Psoas muscle (tissue), 8 donors: ENCODE results near the gene DCC. TPM values are rescaled to one million over a fixed set of nuclear protein-coding genes. Genes with fewer than 3 reads are reported as not detected.

ENCODE experiments used
- ATAC-seq, 4 donors: fragments of 200-7000 bp; cut with Tn5 transposase; one replicate each; pipeline ENCODE4 v1.9.1; 2020; ENCODE audit warnings: moderate library complexity in 3 of 4, mild to moderate bottlenecking in 2 of 4
- DNase-seq, 2 donors: peaks; one replicate each; pipeline ENCODE4 v3.0.0-alpha.2; 2020
- H3K27ac ChIP-seq: fragments of 200-600 bp; one replicate; pipeline ENCODE4 v1.8.0; 2022
- H3K27me3 ChIP-seq, 3 donors: fragments of 200-600 bp in 1 of 3; one replicate each; pipeline versions ENCODE4 v1.6.1 to v1.8.0; 2013 to 2022; ENCODE audit warnings: low read length in 2 of 3, mild to moderate bottlenecking in 2 of 3, moderate library complexity in 1 of 3; ENCODE audit not compliant: insufficient read depth in 3 of 3
- H3K36me3 ChIP-seq, 2 donors: fragments of 200-600 bp in 1 of 2; one replicate each; pipeline versions ENCODE4 v1.6.1 to v1.8.0; 2013 to 2022; ENCODE audit warnings: low read depth in 1 of 2, mild to moderate bottlenecking in 1 of 2, moderate library complexity in 1 of 2; ENCODE audit not compliant: insufficient read depth in 1 of 2
- H3K4me1 ChIP-seq: fragments of 200-600 bp; one replicate; pipeline ENCODE4 v1.8.0; 2022
- H3K4me3 ChIP-seq: fragments of 200-600 bp; one replicate; pipeline ENCODE4 v1.8.0; 2022; ENCODE audit warnings: mild to moderate bottlenecking
- H3K9me3 ChIP-seq: fragments of 200-600 bp; one replicate; pipeline ENCODE4 v1.8.0; 2022
- WGBS, 3 donors: extraction: QIAGEN DNeasy Blood & Tissue Kit; methylation state at CpG; one replicate each; pipeline versions ENCODE4 v1.1.6 to v1.1.7; 2013; 5-methylcytosine and 5-hydroxymethylcytosine counted together
- intact Hi-C, 2 donors: fragments of 100-400 bp; cut with DNase I; formaldehyde crosslinking; loops; one replicate each; pipeline versions ENCODE4 v1.11.0 to v1.14.2; 2022
- polyA plus RNA-seq, 3 donors: library from polyadenylated mRNA; stranded (reverse); fragments of 200-250 nt; gene quantifications; one replicate each; pipeline ENCODE4 v1.2.3, GENCODE V29; 2013
- total RNA-seq, 4 donors: library from RNA; stranded (reverse); fragmentation: NEBNext Ultra II Directional in 2 of 4; extraction: Animal tissue kit (Norgen Biotek cat#: 25700) in 2 of 4; gene quantifications; one replicate each; pipeline versions ENCODE4 v1.2.1 to v1.2.4, GENCODE V29; 2021 to 2023
- TF ChIP-seq, protein P1 (sequence below): fragments of 200-600 bp; IDR thresholded peaks from one replicate; pipeline ENCODE4 v1.8.0; 2022; ENCODE audit warnings: antibody characterized with exemption
- donor health status: healthy with polysubstance abuse.
- donor health status: DM: no; HTN: no; CAD: no; lungs with moderate emphysema.
- donor health status: Bipolar disorder and iron deficiency.
- donor health status: healthy.
- donor health status: DM: yes; HTN: yes; CAD: no.
- donor health status: DM: no; HTN: no; CAD: no.
- donor health status: DM: no; HTN: no; CAD: no.
- donor health status: DM: yes; HTN: yes; CAD: no.

Gene DCC
- total and polyA plus RNA-seq, 7 donors, result 0.01 to 0.02 TPM; not detected in 5

GRCh38 chr18:52945552-52945951, 605.6 kb downstream of the DCC start:
- no peaks in the 10 kb centered on the region for H3K9me3 ChIP-seq
- no peak overlapping the region for H3K4me3 ChIP-seq
- H3K27ac ChIP-seq, result no peak overlapping the region
- no peaks in the 10 kb centered on the region for H3K27me3 ChIP-seq
- 34 to 50% (median 42%) methylated on average over 2 of the region's 2 CpGs for WGBS, 3 donors
- ATAC-seq (no peak), DNase-seq (no peak)
- TF ChIP-seq, protein P1, sequence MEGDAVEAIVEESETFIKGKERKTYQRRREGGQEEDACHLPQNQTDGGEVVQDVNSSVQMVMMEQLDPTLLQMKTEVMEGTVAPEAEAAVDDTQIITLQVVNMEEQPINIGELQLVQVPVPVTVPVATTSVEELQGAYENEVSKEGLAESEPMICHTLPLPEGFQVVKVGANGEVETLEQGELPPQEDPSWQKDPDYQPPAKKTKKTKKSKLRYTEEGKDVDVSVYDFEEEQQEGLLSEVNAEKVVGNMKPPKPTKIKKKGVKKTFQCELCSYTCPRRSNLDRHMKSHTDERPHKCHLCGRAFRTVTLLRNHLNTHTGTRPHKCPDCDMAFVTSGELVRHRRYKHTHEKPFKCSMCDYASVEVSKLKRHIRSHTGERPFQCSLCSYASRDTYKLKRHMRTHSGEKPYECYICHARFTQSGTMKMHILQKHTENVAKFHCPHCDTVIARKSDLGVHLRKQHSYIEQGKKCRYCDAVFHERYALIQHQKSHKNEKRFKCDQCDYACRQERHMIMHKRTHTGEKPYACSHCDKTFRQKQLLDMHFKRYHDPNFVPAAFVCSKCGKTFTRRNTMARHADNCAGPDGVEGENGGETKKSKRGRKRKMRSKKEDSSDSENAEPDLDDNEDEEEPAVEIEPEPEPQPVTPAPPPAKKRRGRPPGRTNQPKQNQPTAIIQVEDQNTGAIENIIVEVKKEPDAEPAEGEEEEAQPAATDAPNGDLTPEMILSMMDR, result no peak
- intact Hi-C loops, result no loop called here
- no peaks in the 10 kb centered on the region for H3K4me1 ChIP-seq
- no peaks in the 10 kb centered on the region for H3K36me3 ChIP-seq

- Histone ChIP-seq H3K4me3 (no peak overlapping the region), H3K9me3 (no peaks in the 10 kb centered on the region), H3K4me1 (no peaks in the 10 kb centered on the region), H3K27me3 (no peaks in the 10 kb centered on the region), H3K27ac (no peak overlapping the region), H3K36me3 (no peaks in the 10 kb centered on the region)
- TF ChIP-seq, protein P1, result no peak
- DNase-seq (no peak), ATAC-seq (no peak)
- intact Hi-C loops, result no loop called here
- WGBS, 3 donors, result 66 to 76% (median 74%) methylated on average over 1 of the region's 1 CpG
Observed at GRCh38 chr18:52948868-52949444, 609.0 kb downstream of the DCC start.

DNA sequence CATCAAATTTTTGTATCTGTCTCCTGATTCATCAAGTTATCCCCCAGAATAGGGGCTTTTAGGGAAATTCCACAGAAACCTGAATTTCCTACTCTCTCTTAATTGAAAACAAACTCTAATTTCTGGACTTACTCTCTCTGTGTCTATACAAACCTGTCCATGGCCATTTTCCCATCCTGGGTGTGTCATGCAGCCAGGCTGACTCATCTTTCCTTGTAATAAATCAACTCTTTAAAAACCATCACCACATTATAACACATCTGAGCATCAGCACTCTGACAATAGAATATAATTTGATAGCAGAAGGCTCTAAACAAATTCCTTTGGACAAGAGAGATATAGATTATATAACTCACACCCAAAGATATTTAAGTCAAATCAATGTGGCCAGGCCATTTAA, 610.2 kb downstream of the DCC start:
- ATAC-seq, result no peak
- Histone ChIP-seq H3K27me3 (no peaks in the 10 kb centered on the region), H3K9me3 (no peaks in the 10 kb centered on the region), H3K4me3 (no peak overlapping the region), H3K4me1 (no peaks in the 10 kb centered on the region), H3K36me3 (no peaks in the 10 kb centered on the region), H3K27ac (no peak overlapping the region)
- intact Hi-C loops, result no loop called here
- TF ChIP-seq, protein P1, result no peak
- no peak for DNase-seq

DNA sequence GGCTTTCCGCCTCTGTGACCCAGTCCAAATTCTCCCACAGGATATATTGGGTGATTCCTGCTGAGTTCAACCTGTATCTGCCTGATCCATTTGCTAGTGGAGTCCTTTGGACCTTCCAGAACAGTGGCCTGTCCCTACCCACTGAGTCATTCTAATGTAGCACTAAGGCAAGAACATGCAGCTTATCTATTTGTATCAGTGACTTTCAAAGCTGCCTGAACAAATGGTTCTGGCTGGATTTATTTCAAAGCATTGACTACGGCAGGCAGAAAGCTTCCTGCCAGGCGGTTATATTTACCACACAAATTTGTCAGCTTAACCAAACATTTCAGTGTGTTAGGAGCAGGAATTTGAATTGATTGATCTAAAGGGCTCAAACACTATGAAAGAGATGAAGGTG, 613.4 kb downstream of the DCC start:
- H3K4me3 ChIP-seq, result no peak overlapping the region
- TF ChIP-seq, protein P1, result no peak
- H3K27me3 ChIP-seq, result no peaks in the 10 kb centered on the region
- H3K9me3 ChIP-seq, result no peaks in the 10 kb centered on the region
- no peak overlapping the region for H3K27ac ChIP-seq
- DNase-seq (no peak), ATAC-seq (no peak)
- no peaks in the 10 kb centered on the region for H3K36me3 ChIP-seq
- 54 to 63% (median 58%) methylated on average over 3 of the region's 3 CpGs for WGBS, 3 donors
- intact Hi-C loops, result no loop called here
- H3K4me1 ChIP-seq, result no peaks in the 10 kb centered on the region

GRCh38 chr18:52963481-52963880, 623.5 kb downstream of the DCC start:
- Histone ChIP-seq H3K36me3 (no peaks in the 10 kb centered on the region), H3K4me1 (no peaks in the 10 kb centered on the region), H3K27ac (no peak overlapping the region), H3K27me3 (no peaks in the 10 kb centered on the region), H3K4me3 (no peak overlapping the region), H3K9me3 (no peaks in the 10 kb centered on the region)
- 66 to 74% (median 73%) methylated on average over 2 of the region's 2 CpGs for WGBS, 3 donors
- intact Hi-C loops, result no loop called here
- DNase-seq (no peak), ATAC-seq (no peak)
- TF ChIP-seq, protein P1, result no peak
